ENCODE data around the gene PRKAR1B. TPM values are rescaled to one million over a fixed set of nuclear protein-coding genes. Genes with fewer than 3 reads are reported as not detected.

PRKAR1B gene
- total RNA-seq, 1 experiment from 2014 or later = 27.2 TPM

- no peak for DNase-seq (ENCODE audit: low spot score)
- POLR2A ChIA-PET (ENCODE audit: low non-redundant PET) = no interaction called here
- BruUV-seq (replicated peaks) = no TSS peak
- peaks cover 10% of the 10 kb centered on the region for H3K9me3 ChIP-seq (ENCODE audit: low read depth, low read length, poor library complexity, severe bottlenecking)
- H3K4me3 ChIP-seq (ENCODE audit: low read depth, low read length, poor library complexity, severe bottlenecking) = no peak overlapping the region
- H3K36me3 ChIP-seq (ENCODE audit: insufficient read depth, low read length, poor library complexity, severe bottlenecking) = peaks cover 11% of the 10 kb centered on the region
- H3K4me1 ChIP-seq (ENCODE audit: insufficient read depth, low read length, poor library complexity, severe bottlenecking) = no peaks in the 10 kb centered on the region
- H3K27ac ChIP-seq (ENCODE audit: low read depth, low read length, poor library complexity, severe bottlenecking) = no peak overlapping the region
- CTCF ChIA-PET = no interaction called here
- intact Hi-C loops (cut with micrococcal nuclease; ENCODE audit: unreplicated experiment) = no loop called here
- H3K27me3 ChIP-seq (replicated peaks; ENCODE audit: insufficient read depth, low read depth, low read length, poor library complexity) = no peaks in the 10 kb centered on the region
- TF ChIP-seq CTCF (conservative IDR thresholded peaks at IDR 0.05; ENCODE audit: low read depth, low read length) (no peak), EZH2 (IDR thresholded peaks at IDR 0.05; ENCODE audit: borderline replicate concordance, low read depth, low read length, poor library complexity, severe bottlenecking) (no peak)
These were observed 12.4 kb upstream of the PRKAR1B start for GRCh38 chr7:739455-739982.

- no peak for DNase-seq (ENCODE audit: low spot score)
- Histone ChIP-seq H3K36me3 (ENCODE audit: insufficient read depth, low read length, poor library complexity, severe bottlenecking) (peaks cover 17% of the 10 kb centered on the region), H3K9me3 (ENCODE audit: low read depth, low read length, poor library complexity, severe bottlenecking) (peaks cover 13% of the 10 kb centered on the region), H3K27ac (ENCODE audit: low read depth, low read length, poor library complexity, severe bottlenecking) (no peak overlapping the region), H3K4me1 (ENCODE audit: insufficient read depth, low read length, poor library complexity, severe bottlenecking) (no peaks in the 10 kb centered on the region), H3K4me3 (ENCODE audit: low read depth, low read length, poor library complexity, severe bottlenecking) (no peak overlapping the region), H3K27me3 (replicated peaks; ENCODE audit: insufficient read depth, low read depth, low read length, poor library complexity) (no peaks in the 10 kb centered on the region)
- ChIA-PET CTCF (no interaction called here), POLR2A (ENCODE audit: low non-redundant PET) (no interaction called here)
- TF ChIP-seq CTCF (conservative IDR thresholded peaks at IDR 0.05; ENCODE audit: low read depth, low read length) (no peak), EZH2 (IDR thresholded peaks at IDR 0.05; ENCODE audit: borderline replicate concordance, low read depth, low read length, poor library complexity, severe bottlenecking) (no peak)
- BruUV-seq (replicated peaks) = no TSS peak
- intact Hi-C loops (cut with micrococcal nuclease; ENCODE audit: unreplicated experiment) = no loop called here
These were observed 11.8 kb upstream of the PRKAR1B start for GRCh38 chr7:738723-739454.

- H3K27me3 ChIP-seq (replicated peaks; ENCODE audit: insufficient read depth, low read depth, low read length, poor library complexity) = no peaks in the 10 kb centered on the region
- no peak for TF ChIP-seq CTCF (conservative IDR thresholded peaks at IDR 0.05; ENCODE audit: low read depth, low read length)
- no peak for TF ChIP-seq EZH2 (IDR thresholded peaks at IDR 0.05; ENCODE audit: borderline replicate concordance, low read depth, low read length, poor library complexity, severe bottlenecking)
- no peak overlapping the region for H3K4me3 ChIP-seq (ENCODE audit: low read depth, low read length, poor library complexity, severe bottlenecking)
- no TSS peak for BruUV-seq (replicated peaks)
- H3K4me1 ChIP-seq (ENCODE audit: insufficient read depth, low read length, poor library complexity, severe bottlenecking) = no peaks in the 10 kb centered on the region
- intact Hi-C loops (cut with micrococcal nuclease; ENCODE audit: unreplicated experiment) = no loop called here
- H3K9me3 ChIP-seq (ENCODE audit: low read depth, low read length, poor library complexity, severe bottlenecking) = peaks cover 13% of the 10 kb centered on the region
- POLR2A ChIA-PET (ENCODE audit: low non-redundant PET) = no interaction called here
- DNase-seq (ENCODE audit: low spot score) = no peak
- CTCF ChIA-PET = no interaction called here
- H3K36me3 ChIP-seq (ENCODE audit: insufficient read depth, low read length, poor library complexity, severe bottlenecking) = peaks cover 24% of the 10 kb centered on the region
- H3K27ac ChIP-seq (ENCODE audit: low read depth, low read length, poor library complexity, severe bottlenecking) = no peak overlapping the region
These were observed 11.2 kb upstream of the PRKAR1B start for GRCh38 chr7:738241-738640.

Measured in A673 (cell line).